Measurements from ENCODE around the gene TEKT5. TPM values are rescaled to one million over a fixed set of nuclear protein-coding genes. Genes with fewer than 3 reads are reported as not detected.

The TEKT5 gene
- not detected for total RNA-seq

GRCh38 chr16:10694830-10695229 lies at the start of gene TEKT5:
Gene TEKT5 (minus strand): TSS chr16:10694930. CDS start chr16:10694873, 57 bp downstream.

DNA sequence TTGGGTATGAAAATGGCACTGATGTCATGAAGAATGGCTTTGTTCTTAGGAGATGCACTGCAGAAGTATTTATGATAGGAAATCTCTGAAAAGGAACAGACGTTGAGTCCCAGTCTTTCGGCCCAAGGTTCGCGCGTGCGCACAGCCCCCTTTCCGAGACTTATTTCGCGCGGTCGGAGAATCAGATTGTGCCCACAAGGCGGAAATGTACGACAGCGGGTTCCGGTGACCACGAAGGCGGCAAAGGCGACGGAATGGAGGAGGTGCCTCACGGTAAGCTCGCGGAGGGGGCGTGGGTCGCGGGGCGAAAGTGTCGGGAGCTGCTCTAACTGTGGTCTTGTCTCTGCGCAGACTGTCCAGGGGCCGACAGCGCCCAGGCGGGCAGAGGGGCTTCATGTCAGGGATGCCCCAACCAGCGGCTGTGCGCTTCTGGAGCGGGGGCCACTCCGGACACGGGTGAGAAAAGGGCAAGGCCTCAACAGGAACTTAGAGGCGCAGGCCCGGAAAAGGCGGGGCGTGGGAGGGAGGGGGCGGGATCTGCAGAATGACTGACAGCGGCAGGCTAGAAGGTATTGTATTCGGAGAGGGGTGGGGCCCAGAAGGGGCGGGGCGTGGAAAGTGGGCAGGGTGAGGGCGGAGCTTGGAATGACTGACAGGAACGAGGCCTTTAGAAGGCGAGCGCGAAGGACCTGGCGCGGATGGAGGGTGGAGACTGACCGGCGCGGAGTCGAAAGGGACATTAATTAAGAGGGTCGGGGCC lies 49.1 kb upstream of the TEKT5 start, which contains the start of gene NUBP1:
Gene NUBP1, plus strand, starts transcription at position 233 of the 760 bp plus-strand sequence. Its CDS starts 22 bp downstream, at position 255.

DNA sequence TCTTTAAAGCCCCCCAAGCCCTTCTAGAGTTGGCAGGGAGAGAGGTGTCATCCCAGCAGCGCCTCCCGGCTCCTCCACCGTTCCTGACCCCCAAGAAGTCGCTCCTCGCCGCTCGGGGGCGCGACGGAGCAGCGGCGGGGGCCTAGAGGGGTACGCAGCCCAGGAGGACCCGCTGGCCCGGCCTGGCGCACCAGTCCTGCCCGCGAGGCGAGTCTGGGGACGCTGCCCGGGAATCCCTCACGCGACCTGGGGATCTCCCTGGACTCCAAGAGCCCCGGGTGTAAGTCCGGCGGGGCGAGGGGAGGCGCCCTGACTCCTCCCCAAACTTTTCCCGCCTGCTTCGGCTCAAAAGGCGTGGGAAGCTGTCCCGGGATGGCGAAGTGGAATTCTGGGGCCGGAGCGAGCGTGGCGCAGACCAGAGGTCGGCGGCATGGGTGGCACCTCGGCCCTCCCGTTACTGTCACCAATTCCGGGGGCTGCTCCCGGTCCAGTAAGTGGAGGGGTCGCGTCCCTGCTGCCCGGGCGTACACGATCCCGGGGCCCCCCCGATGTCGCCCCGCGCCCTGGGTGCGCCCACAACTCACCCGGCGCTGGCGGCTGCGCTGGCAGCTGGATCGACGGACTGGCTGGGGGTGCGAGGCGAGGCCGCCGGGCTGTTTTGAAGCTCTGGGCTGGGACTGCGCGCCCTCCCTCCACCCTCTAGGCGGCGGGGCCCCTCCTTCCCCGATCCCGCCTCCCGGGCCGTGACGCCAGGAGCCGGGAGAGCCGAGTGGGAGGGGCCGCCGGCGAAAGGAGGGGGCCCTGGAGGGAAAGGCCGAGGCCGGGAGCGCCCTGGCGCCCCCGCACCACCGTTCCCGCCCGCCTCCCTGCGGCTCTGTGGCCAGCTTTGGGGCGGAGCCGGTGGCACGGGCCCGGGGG lies 114.5 kb downstream of the TEKT5 start, which contains the start of gene EMP2:
Gene EMP2, minus strand, starts transcription at position 634 of the 918 bp plus-strand sequence. CDS start 32,981 bp downstream, outside the sequence.

Small RNAs within 50 kb of the gene (small RNA-seq; reads per million reads assigned to genes)
- gene MTND4LP24 = 0 reads per million in 2 donors
- gene MTND6P33 = 0 reads per million in 2 donors

Other genes starting within 250 kb of the TEKT5 start
- gene EMP2, start 114.3 kb downstream of the TEKT5 start, total RNA-seq = 10 to 100 TPM; 39.6 to 63.9 TPM
- 10 to 100 TPM; 16.2 to 30.3 TPM for gene NUBP1, start 48.9 kb upstream of the TEKT5 start, total RNA-seq
- under 1 TPM in 1 of 2 donors, not detected in 1; under 0.01 TPM for gene TVP23A, start 123.9 kb upstream of the TEKT5 start, total RNA-seq
- 10 to 100 TPM in 1 of 2 donors, 1 to 10 TPM in 1; 8.3 to 14.3 TPM for gene CIITA, start 182.3 kb upstream of the TEKT5 start, total RNA-seq
- 10 to 100 TPM; 58.6 to 64.4 TPM for gene DEXI, start 247.5 kb upstream of the TEKT5 start, total RNA-seq
- 10 to 100 TPM; 18.2 to 19.6 TPM for gene CLEC16A, start 249.6 kb upstream of the TEKT5 start, total RNA-seq

Measured in melanocyte of skin (primary cell).